Measurements from ENCODE around the gene CABLES1. TPM values are rescaled to one million over a fixed set of nuclear protein-coding genes. Genes with fewer than 3 reads are reported as not detected.

CABLES1 gene
- total and polyA plus RNA-seq, 2 of the 8 experiments (the other 6 are each of a cell fraction or from before 2014, with no cell fraction given), result 9.2 to 26.4 TPM

- TF ChIP-seq CHD7 (IDR thresholded peaks at IDR 0.05; ENCODE audit: insufficient replicate concordance, low read length) (no peak), JUN (IDR thresholded peaks at IDR 0.05; ENCODE audit: low read depth, low read length) (no peak), EP300 (IDR thresholded peaks at IDR 0.05; ENCODE audit: borderline replicate concordance in 1 of 2, low read depth in 2 of 2, low read length in 2 of 2) (no peak), BRCA1 (IDR thresholded peaks at IDR 0.05; ENCODE audit: low read depth, low read length) (no peak), SIN3A (conservative IDR thresholded peaks at IDR 0.05 in 1 of 2, IDR thresholded peaks at IDR 0.05 in 1 of 2; ENCODE audit: low read depth in 1 of 2, low read length in 2 of 2) (no peak), KDM1A (IDR thresholded peaks at IDR 0.05; ENCODE audit: borderline replicate concordance, low read length) (no peak), HDAC2 (IDR thresholded peaks at IDR 0.05; ENCODE audit: borderline replicate concordance in 1 of 2, low read depth in 2 of 2, low read length in 2 of 2) (no peak), CEBPB (IDR thresholded peaks at IDR 0.05; ENCODE audit: low read depth, low read length) (no peak), TAF1 (IDR thresholded peaks at IDR 0.05; ENCODE audit: low read depth, low read length) (no peak), BACH1 (IDR thresholded peaks at IDR 0.05; ENCODE audit: low read length) (no peak)
Measured at GRCh38 chr18:23183411-23184150, 48.3 kb downstream of the CABLES1 start (continued).
